WTC11 (cell line): ENCODE results near the gene PNCK. TPM values are rescaled to one million over a fixed set of nuclear protein-coding genes. Genes with fewer than 3 reads are reported as not detected.
"Not testable (repeated sequence)": the region's sequence is repeated elsewhere in the genome, so short reads cannot be mapped to it uniquely, and the experiment has no call there.

Experiments used
- ATAC-seq: fragments of 200-7000 bp; cut with Tn5 transposase; 2 replicates; pipeline ENCODE4 v1.10.0; 2021; ENCODE audit warnings: mild to moderate bottlenecking, moderate library complexity
- CTCF ChIA-PET: fragments of 300-600 bp; sonication (Branson Sonifier 250); formaldehyde crosslinking; loops from one replicate; lab custom pipeline; 2021; ENCODE audit warnings: antibody characterized with exemption; lab: Charles Lee
- POLR2A ChIA-PET: fragments of 350-600 bp; sonication (Branson Sonifier 250); formaldehyde crosslinking; loops from one replicate; lab custom pipeline; 2021; ENCODE audit warnings: antibody characterized with exemption; lab: Charles Lee
- DNase-seq: peaks from one replicate; pipeline ENCODE4 v3.0.0; 2021; ENCODE audit warnings: low spot score
- H3K27ac Mint-ChIP-seq: 2 replicates; pipeline ENCODE4 v1.8.0; 2021; ENCODE audit warnings: mixed read lengths
- H3K27me3 Mint-ChIP-seq: 2 replicates; pipeline ENCODE4 v1.8.0; 2021; ENCODE audit warnings: low read depth, mild to moderate bottlenecking, moderate library complexity, mixed read lengths
- H3K36me3 Mint-ChIP-seq: 2 replicates; pipeline ENCODE4 v1.8.0; 2021; ENCODE audit warnings: mixed read lengths
- H3K4me1 Mint-ChIP-seq: 2 replicates; pipeline ENCODE4 v1.8.0; 2022; ENCODE audit warnings: mixed read lengths
- H3K4me3 Mint-ChIP-seq: 2 replicates; pipeline ENCODE4 v1.8.0; 2021; ENCODE audit warnings: mild to moderate bottlenecking, moderate library complexity, mixed read lengths
- H3K9me3 Mint-ChIP-seq: 2 replicates; pipeline ENCODE4 v1.8.0; 2021; ENCODE audit warnings: mixed read lengths
- CBFB ChIP-seq: sonication (generic); formaldehyde crosslinking; IDR thresholded peaks from 2 replicates; pipeline ENCODE4 v1.8.1; 2022; ENCODE audit warnings: mild to moderate bottlenecking, low read depth, missing genetic modification reagents
- CDX4 ChIP-seq: fragments of 250-450 bp; sonication (Bioruptor Pico); IDR thresholded peaks from 2 replicates; pipeline ENCODE4 v1.9.0; 2021; ENCODE audit warnings: moderate library complexity, mild to moderate bottlenecking, inconsistent platforms, borderline replicate concordance
- CREB1 ChIP-seq: sonication (generic); formaldehyde crosslinking; IDR thresholded peaks from 2 replicates; pipeline ENCODE4 v1.8.0; 2023; ENCODE audit warnings: mild to moderate bottlenecking, missing genetic modification reagents
- CREM ChIP-seq: sonication (generic); formaldehyde crosslinking; IDR thresholded peaks from 2 replicates; pipeline ENCODE4 v1.8.1; 2022; ENCODE audit warnings: mild to moderate bottlenecking, missing genetic modification reagents, moderate library complexity
- E2F1 ChIP-seq: sonication (generic); formaldehyde crosslinking; IDR thresholded peaks from 2 replicates; pipeline ENCODE4 v1.8.0; 2022; ENCODE audit warnings: mild to moderate bottlenecking, missing genetic modification reagents
- ETV6 ChIP-seq: sonication (generic); formaldehyde crosslinking; IDR thresholded peaks from 2 replicates; pipeline ENCODE4 v1.8.1; 2022; ENCODE audit warnings: mild to moderate bottlenecking, missing genetic modification reagents
- FOXJ3 ChIP-seq: sonication (generic); formaldehyde crosslinking; IDR thresholded peaks from 2 replicates; pipeline ENCODE4 v1.9.0; 2021; ENCODE audit warnings: missing genetic modification reagents, mild to moderate bottlenecking, borderline replicate concordance
- NFE2L1 ChIP-seq: sonication (generic); formaldehyde crosslinking; IDR thresholded peaks from 2 replicates; pipeline ENCODE4 v1.8.1; 2023; ENCODE audit warnings: missing genetic modification reagents
- SOX15 ChIP-seq: fragments of 250-450 bp; sonication (Bioruptor Pico); IDR thresholded peaks from 2 replicates; pipeline ENCODE4 v1.9.0; 2021; ENCODE audit warnings: mild to moderate bottlenecking
- SP1 ChIP-seq: sonication (generic); formaldehyde crosslinking; conservative IDR thresholded peaks from 2 replicates; pipeline ENCODE4 v1.8.1; 2022; ENCODE audit warnings: missing genetic modification reagents
- TCF7 ChIP-seq: sonication (generic); formaldehyde crosslinking; IDR thresholded peaks from 2 replicates; pipeline ENCODE4 v1.8.0; 2022; ENCODE audit warnings: mild to moderate bottlenecking, low read depth, missing genetic modification reagents, moderate library complexity
- ZMAT4 ChIP-seq: fragments of 250-450 bp; sonication (Bioruptor Pico); IDR thresholded peaks from 2 replicates; pipeline ENCODE4 v1.9.0; 2021; ENCODE audit warnings: mild to moderate bottlenecking
- ZNF396 ChIP-seq: fragments of 250-450 bp; sonication (Bioruptor Pico); IDR thresholded peaks from 2 replicates; pipeline ENCODE4 v1.8.0; 2021; ENCODE audit warnings: mild to moderate bottlenecking, moderate library complexity, borderline replicate concordance
- ZNF423 ChIP-seq: fragments of 250-450 bp; sonication (Bioruptor Pico); IDR thresholded peaks from 2 replicates; pipeline ENCODE4 v2.1.2; 2022; ENCODE audit warnings: mild to moderate bottlenecking, moderate library complexity
- total RNA-seq: library from RNA; stranded (reverse); gene quantifications from 3 replicates; pipeline ENCODE4 v1.2.3, GENCODE V29; 2021
- TF ChIP-seq, protein P1 (sequence below): fragments of 200-600 bp; IDR thresholded peaks from 2 replicates; pipeline ENCODE4 v1.8.0; 2022; ENCODE audit warnings: antibody characterized with exemption
- TF ChIP-seq, protein P2 (sequence below): sonication (generic); formaldehyde crosslinking; IDR thresholded peaks from 2 replicates; pipeline ENCODE4 v1.8.1; 2022; ENCODE audit warnings: mild to moderate bottlenecking, missing genetic modification reagents, moderate library complexity, borderline replicate concordance
- TF ChIP-seq, protein P3 (sequence below): sonication (generic); formaldehyde crosslinking; IDR thresholded peaks from 2 replicates; pipeline ENCODE4 v1.8.0; 2023; ENCODE audit warnings: mild to moderate bottlenecking, missing genetic modification reagents
- TF ChIP-seq, protein P4 (sequence below): sonication (generic); formaldehyde crosslinking; IDR thresholded peaks from 2 replicates; pipeline ENCODE4 v1.8.1; 2023; ENCODE audit warnings: mild to moderate bottlenecking, missing genetic modification reagents

PNCK gene
- total RNA-seq, 1 experiment from 2014 or later, result 8.6 TPM

DNA sequence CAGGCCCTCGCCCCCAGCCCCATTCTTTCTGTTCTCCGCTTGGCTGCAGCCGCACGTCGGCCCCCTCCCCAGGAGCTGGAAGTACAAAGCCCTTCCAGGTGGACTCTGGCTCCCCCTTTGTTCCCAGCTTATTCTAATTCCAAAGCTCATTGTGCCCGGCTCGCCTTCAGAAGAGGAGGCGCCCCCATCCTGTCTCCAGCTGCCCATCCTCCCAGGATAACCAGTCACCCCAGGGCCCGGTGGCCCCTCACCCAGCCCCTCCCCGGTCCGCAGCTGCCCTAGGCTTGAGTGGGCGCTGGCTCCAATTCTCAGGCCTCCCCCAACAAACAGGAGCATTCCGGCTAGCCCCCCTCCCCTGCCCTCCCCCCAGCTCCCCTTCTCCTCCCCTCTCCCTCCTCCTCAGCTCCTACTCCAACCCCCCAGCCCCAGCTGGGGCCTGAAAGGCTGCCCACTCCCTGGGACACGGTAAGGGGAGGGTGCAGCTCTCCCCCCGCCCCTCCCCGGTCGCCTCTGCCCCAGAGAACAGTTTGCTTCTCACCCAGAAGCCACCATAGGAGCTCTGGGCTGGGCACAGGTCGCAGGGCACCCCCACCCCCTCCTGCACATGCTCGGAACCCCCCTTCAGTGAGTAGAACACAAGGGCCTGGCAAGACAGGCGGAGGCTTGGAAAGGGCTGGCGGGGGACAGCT is 11.0 kb upstream of the PNCK start:
- TF ChIP-seq TCF7 (CRISPR knock-in tag) (no peak), ZNF423 (CRISPR knock-in tag) (peak; percentile 91)
- 0 out of 2 replicates have a peak overlapping the region, but pooled peaks have one; percentile 3 for H3K4me3 Mint-ChIP-seq

GRCh38 chrX:153683486-153683885 is 9.9 kb upstream of the PNCK start:
- H3K36me3 Mint-ChIP-seq, H3K4me3 Mint-ChIP-seq, H3K27me3 Mint-ChIP-seq, DNase-seq, ATAC-seq, H3K9me3 Mint-ChIP-seq: not testable (repeated sequence)
- ChIA-PET POLR2A (interaction anchor here (1.6 kb wide), 1 partner anchor 111 kb away, joined by 4 read pairs; the partner anchor contains the start of genes IDH3G and SSR4), CTCF (interaction anchor here (1.0 to 4.9 kb wide), 7 partner anchors 13 to 213 kb away, joined by 3 to 143 read pairs (median 7); partner anchors contain the start of genes DUSP9, HAUS7 and PNCK)
- Mint-ChIP-seq H3K4me1 (peaks cover 18% of the 10 kb centered on the region), H3K27ac (0 out of 2 replicates have a peak overlapping the region, but pooled peaks have one; percentile 19)

More for the DNA sequence above, 11.0 kb upstream of the PNCK start:
- peak; percentile 45 for DNase-seq
- peak; percentile 34 for ATAC-seq
- Mint-ChIP-seq H3K36me3 (peaks cover 6% of the 10 kb centered on the region), H3K27ac (no peak overlapping the region), H3K4me1 (peaks cover 18% of the 10 kb centered on the region), H3K9me3 (peaks cover 5% of the 10 kb centered on the region), H3K27me3 (peaks cover 2% of the 10 kb centered on the region; the same call in 1 of the 2 replicates)
- ChIA-PET POLR2A (interaction anchor here (0.9 to 1.9 kb wide), 5 partner anchors 11 to 241 kb away, joined by 3 to 7 read pairs (median 4); partner anchors contain the start of genes ARHGAP4, IDH3G and SSR4), CTCF (interaction anchor here (0.5 to 4.9 kb wide), 23 partner anchors 14 to 743 kb away, joined by 3 to 143 read pairs (median 4); partner anchors contain the start of genes DUSP9, HAUS7 and PNCK)

DNA sequence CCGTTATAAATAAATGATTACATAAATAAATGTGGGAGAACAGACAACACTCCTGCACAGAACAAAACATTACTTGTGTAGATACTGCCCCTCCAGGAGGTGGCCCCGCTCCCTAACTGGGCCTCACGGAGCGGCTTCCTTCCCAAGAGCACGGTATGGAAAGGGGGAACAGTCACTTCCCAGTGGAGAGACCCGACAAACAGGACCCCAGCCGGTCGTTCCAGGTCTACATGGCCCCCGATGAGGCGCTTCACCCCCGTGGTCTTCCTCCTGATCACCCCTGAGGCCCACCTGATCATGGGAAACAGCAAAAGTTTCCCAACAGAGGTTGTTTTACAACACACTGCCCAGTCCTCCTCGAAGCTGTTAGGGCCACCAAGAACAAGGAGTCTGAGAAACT is 7.6 kb upstream of the PNCK start:
- peaks cover 11% of the 10 kb centered on the region for H3K4me1 Mint-ChIP-seq
- no peak for ATAC-seq
- peaks cover 2% of the 10 kb centered on the region; the same call in 1 of the 2 replicates for H3K27me3 Mint-ChIP-seq
- no peak for DNase-seq
- peaks cover 5% of the 10 kb centered on the region for H3K9me3 Mint-ChIP-seq
- POLR2A ChIA-PET, result no interaction called here
- CTCF ChIA-PET, result interaction anchor here (1.2 to 1.7 kb wide), 2 partner anchors 12 to 27 kb away, joined by 3 to 6 read pairs; no protein-coding TSS in a partner anchor
- H3K36me3 Mint-ChIP-seq, result peaks cover 6% of the 10 kb centered on the region
- H3K4me3 Mint-ChIP-seq, result no peak overlapping the region
- no peak overlapping the region for H3K27ac Mint-ChIP-seq
- TF ChIP-seq, protein P1, sequence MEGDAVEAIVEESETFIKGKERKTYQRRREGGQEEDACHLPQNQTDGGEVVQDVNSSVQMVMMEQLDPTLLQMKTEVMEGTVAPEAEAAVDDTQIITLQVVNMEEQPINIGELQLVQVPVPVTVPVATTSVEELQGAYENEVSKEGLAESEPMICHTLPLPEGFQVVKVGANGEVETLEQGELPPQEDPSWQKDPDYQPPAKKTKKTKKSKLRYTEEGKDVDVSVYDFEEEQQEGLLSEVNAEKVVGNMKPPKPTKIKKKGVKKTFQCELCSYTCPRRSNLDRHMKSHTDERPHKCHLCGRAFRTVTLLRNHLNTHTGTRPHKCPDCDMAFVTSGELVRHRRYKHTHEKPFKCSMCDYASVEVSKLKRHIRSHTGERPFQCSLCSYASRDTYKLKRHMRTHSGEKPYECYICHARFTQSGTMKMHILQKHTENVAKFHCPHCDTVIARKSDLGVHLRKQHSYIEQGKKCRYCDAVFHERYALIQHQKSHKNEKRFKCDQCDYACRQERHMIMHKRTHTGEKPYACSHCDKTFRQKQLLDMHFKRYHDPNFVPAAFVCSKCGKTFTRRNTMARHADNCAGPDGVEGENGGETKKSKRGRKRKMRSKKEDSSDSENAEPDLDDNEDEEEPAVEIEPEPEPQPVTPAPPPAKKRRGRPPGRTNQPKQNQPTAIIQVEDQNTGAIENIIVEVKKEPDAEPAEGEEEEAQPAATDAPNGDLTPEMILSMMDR, result no peak
- TF ChIP-seq CBFB (no peak), NFE2L1 (CRISPR knock-in tag) (no peak), E2F1 (no peak), ZNF396 (no peak), SOX15 (CRISPR knock-in tag) (no peak), TCF7 (CRISPR knock-in tag) (no peak), CREB1 (CRISPR knock-in tag) (no peak), CDX4 (no peak), FOXJ3 (no peak), CREM (CRISPR knock-in tag) (no peak), SP1 (CRISPR knock-in tag) (no peak), ZMAT4 (CRISPR knock-in tag) (no peak), ETV6 (CRISPR knock-in tag) (no peak)
- TF ChIP-seq, protein P2, sequence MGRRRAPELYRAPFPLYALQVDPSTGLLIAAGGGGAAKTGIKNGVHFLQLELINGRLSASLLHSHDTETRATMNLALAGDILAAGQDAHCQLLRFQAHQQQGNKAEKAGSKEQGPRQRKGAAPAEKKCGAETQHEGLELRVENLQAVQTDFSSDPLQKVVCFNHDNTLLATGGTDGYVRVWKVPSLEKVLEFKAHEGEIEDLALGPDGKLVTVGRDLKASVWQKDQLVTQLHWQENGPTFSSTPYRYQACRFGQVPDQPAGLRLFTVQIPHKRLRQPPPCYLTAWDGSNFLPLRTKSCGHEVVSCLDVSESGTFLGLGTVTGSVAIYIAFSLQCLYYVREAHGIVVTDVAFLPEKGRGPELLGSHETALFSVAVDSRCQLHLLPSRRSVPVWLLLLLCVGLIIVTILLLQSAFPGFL, result no peak
- TF ChIP-seq, protein P3, sequence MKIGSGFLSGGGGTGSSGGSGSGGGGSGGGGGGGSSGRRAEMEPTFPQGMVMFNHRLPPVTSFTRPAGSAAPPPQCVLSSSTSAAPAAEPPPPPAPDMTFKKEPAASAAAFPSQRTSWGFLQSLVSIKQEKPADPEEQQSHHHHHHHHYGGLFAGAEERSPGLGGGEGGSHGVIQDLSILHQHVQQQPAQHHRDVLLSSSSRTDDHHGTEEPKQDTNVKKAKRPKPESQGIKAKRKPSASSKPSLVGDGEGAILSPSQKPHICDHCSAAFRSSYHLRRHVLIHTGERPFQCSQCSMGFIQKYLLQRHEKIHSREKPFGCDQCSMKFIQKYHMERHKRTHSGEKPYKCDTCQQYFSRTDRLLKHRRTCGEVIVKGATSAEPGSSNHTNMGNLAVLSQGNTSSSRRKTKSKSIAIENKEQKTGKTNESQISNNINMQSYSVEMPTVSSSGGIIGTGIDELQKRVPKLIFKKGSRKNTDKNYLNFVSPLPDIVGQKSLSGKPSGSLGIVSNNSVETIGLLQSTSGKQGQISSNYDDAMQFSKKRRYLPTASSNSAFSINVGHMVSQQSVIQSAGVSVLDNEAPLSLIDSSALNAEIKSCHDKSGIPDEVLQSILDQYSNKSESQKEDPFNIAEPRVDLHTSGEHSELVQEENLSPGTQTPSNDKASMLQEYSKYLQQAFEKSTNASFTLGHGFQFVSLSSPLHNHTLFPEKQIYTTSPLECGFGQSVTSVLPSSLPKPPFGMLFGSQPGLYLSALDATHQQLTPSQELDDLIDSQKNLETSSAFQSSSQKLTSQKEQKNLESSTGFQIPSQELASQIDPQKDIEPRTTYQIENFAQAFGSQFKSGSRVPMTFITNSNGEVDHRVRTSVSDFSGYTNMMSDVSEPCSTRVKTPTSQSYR, result no peak
- TF ChIP-seq, protein P4, sequence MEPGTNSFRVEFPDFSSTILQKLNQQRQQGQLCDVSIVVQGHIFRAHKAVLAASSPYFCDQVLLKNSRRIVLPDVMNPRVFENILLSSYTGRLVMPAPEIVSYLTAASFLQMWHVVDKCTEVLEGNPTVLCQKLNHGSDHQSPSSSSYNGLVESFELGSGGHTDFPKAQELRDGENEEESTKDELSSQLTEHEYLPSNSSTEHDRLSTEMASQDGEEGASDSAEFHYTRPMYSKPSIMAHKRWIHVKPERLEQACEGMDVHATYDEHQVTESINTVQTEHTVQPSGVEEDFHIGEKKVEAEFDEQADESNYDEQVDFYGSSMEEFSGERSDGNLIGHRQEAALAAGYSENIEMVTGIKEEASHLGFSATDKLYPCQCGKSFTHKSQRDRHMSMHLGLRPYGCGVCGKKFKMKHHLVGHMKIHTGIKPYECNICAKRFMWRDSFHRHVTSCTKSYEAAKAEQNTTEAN (CRISPR knock-in tag), result no peak
